ENCODE results near the gene SMOC1.

The SMOC1 gene

DNA sequence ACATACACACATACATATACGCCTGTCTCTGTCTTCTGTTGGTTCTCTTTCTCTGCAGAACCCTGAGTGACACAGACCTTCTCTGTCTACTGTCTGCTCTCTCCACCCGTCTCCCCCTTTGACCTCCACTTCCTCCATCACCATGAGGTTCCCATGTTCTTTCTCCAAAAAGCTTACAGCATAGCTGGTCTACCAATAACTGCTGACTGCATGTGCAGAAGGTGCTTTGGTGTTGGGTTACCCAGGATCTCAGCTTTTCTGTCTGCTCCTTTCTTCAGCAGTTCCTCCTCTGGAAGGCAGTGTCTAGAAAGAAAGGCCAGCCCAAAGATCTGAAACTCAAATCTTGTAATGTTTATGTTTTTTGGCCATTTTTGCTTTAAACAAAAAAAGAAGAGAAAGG is 125.6 kb downstream of the SMOC1 start:
- FAIRE-seq, result no peak
- TF ChIP-seq, protein P1, sequence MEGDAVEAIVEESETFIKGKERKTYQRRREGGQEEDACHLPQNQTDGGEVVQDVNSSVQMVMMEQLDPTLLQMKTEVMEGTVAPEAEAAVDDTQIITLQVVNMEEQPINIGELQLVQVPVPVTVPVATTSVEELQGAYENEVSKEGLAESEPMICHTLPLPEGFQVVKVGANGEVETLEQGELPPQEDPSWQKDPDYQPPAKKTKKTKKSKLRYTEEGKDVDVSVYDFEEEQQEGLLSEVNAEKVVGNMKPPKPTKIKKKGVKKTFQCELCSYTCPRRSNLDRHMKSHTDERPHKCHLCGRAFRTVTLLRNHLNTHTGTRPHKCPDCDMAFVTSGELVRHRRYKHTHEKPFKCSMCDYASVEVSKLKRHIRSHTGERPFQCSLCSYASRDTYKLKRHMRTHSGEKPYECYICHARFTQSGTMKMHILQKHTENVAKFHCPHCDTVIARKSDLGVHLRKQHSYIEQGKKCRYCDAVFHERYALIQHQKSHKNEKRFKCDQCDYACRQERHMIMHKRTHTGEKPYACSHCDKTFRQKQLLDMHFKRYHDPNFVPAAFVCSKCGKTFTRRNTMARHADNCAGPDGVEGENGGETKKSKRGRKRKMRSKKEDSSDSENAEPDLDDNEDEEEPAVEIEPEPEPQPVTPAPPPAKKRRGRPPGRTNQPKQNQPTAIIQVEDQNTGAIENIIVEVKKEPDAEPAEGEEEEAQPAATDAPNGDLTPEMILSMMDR (IDR thresholded peaks at IDR 0.05; ENCODE audit: insufficient read depth, missing control alignments), result no peak
- no peak for DNase-seq (ENCODE audit: insufficient read length, low spot score)

DNA sequence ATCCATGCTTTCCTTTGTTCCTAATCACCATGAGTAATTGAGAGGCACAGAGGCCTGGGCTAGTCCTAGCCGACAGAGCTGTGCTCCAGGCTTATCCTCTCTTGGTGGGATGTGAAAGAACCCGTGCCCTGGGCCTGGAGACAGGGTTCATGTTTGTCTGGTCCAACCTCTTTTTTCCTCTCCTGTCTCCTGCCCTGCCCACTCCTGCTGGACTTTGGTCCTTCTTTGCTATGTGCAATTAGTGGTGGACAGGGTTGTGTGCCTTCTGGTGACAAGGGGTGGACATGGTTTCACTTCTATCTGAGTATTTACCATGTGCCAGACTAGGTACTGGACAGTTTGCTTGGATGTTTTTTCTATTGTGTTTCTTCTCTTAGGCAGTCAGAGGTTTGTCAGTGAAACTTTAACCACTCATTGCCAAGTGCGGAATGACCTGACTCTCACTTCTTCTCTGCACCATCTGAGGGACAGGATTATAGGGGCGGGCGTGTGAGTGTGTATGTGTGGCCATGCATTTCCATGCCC is 126.1 kb downstream of the SMOC1 start:
- no peak for DNase-seq (ENCODE audit: insufficient read length, low spot score)
- no peak for FAIRE-seq
- TF ChIP-seq, protein P1 (IDR thresholded peaks at IDR 0.05; ENCODE audit: insufficient read depth, missing control alignments), result no peak

DNA sequence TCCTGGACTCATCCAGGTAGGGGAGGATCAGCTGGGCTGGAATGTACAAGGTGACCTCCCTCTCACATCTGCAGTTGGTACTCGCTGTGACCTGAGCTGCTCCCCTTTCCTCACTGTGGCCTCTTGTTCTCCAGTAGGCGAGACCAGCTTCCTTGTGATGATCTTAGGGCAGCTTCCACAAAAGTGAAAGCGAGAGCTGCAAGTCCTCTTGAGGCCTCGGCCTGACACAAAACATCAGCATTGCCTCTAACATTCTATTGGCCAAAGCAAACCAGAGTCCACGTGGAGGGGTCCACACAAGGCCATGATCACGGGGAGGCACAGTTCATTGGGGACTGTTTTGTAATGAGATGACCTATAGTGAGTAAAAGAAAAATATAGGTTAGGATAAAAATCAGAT is 127.5 kb downstream of the SMOC1 start:
- DNase-seq (ENCODE audit: insufficient read length, low spot score) (no peak), FAIRE-seq (no peak)
- TF ChIP-seq, protein P1 (IDR thresholded peaks at IDR 0.05; ENCODE audit: insufficient read depth, missing control alignments), result no peak

DNA sequence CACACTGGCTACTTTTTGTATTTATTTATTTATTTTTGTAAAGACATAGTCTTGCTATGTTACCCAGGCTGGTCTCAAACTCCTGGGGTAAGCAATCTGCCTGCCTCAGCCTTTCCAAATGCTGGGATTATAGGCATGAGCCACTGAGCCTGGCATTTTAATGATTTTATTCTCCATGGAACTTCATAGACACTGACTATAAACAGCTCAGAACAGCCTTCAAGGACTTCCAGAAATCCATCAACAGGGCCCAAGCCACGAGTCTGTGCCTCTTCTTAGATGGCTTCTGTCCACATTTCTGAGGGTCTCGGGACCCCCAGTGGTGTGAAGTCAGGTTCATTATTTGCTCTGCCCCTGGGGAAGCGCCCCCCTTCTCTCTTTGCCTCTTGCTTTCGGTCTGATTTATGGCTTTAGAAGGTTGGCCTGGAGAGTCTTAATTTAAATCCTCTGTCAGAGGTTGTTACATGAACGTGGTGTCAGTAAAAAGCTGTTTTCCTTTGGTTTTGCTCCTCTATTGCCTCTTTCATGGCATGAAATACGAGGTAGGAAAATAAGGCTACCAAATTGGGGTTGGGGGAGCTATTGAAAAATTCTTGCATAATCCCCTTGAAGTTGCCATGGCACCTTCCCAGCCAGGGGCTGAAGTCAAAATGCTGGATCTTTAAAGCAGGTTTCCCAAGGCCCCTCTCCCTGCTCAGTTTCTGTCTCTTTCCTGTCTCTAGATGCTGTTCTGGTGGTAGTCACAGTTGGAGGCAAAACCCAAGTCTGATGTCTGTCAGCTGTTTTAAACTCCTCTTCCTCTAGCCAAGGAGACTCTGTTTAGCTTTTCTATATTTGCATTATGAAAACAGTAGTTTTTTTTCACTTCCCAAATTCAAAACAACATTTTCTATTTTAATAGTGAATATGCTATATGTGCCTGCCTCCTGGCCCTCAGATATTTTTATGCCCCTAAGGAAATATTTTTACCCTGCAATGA is 129.4 kb downstream of the SMOC1 start:
- TF ChIP-seq, protein P1 (IDR thresholded peaks at IDR 0.05; ENCODE audit: insufficient read depth, missing control alignments), result no peak
- DNase-seq (ENCODE audit: insufficient read length, low spot score), result no peak
- FAIRE-seq, result no peak

DNA sequence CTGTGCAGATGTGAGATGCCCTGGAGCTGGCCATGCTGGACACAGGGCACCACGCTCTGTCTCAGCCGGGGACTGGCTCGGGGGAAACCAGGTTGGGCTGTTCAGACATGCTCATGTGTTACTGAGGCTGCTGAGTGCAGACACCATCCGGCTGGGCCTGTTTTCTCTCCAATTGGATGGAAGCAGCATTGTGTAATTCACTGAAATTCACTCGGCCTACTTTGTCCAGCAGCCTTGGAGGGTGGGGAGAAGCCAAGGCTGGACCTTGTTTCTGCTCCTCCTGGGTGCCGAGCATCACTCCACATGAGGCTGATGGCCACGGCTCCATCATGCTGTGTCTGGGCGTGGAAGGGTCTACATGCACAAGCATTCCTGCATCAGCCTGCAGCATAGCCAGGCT is 130.7 kb downstream of the SMOC1 start:
- TF ChIP-seq, protein P1 (IDR thresholded peaks at IDR 0.05; ENCODE audit: insufficient read depth, missing control alignments), result no peak
- FAIRE-seq, result no peak
- no peak for DNase-seq (ENCODE audit: insufficient read length, low spot score)

DNA sequence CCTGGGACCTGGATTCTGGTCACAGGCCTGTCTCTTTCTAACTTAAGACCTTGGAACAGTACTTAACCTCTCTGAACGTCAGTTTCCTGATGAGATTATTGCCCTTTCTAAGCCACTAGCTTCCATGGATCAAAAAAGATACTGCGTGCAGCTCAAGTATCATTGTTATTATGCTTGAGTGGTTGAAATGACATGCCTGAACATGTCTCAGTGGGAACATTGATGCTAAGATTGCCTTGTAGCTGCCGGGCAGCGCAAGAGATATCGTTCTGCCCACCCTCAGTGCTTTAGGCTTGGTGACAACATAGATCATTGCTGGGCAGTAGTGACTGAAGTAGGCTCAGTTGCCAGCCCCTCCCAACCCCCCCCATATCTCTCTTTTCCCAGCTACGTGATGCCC is 131.9 kb downstream of the SMOC1 start:
- DNase-seq (ENCODE audit: insufficient read length, low spot score), result no peak
- TF ChIP-seq, protein P1 (IDR thresholded peaks at IDR 0.05; ENCODE audit: insufficient read depth, missing control alignments), result no peak
- FAIRE-seq, result no peak

DNA sequence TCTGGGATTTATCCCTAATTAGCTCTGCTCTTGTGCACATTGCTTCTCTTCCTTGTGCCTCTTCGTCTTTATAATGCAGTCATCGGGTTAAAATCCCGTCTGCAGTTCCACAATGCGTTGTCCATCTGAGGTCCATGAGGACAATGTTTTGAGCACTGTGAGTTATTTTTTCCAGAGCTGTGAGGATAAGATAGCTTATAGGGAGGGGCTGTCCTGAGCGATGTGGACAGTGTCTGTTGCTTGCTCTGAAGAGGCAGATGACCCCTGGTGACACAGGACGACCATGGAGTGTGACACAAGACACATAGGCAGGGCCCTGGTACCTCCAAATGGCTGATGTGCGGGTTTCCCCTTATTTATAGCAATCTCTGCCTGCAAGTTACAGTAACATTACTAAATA is 132.5 kb downstream of the SMOC1 start:
- FAIRE-seq, result no peak
- TF ChIP-seq, protein P1 (IDR thresholded peaks at IDR 0.05; ENCODE audit: insufficient read depth, missing control alignments), result no peak
- DNase-seq (ENCODE audit: insufficient read length, low spot score), result no peak

All from D721Med (cell line).